Hippocampal formation (tissue), 2 donors: Measurements from ENCODE around the gene NSL1.
"Not testable (repeated sequence)": the region's sequence is repeated elsewhere in the genome, so short reads cannot be mapped to it uniquely, and the experiment has no call there.

ENCODE experiments used
- DNase-seq, 2 donors: peaks; one replicate each; lab custom pipeline; 2025; lab: John Stamatoyannopoulos, UW

Gene NSL1

DNA sequence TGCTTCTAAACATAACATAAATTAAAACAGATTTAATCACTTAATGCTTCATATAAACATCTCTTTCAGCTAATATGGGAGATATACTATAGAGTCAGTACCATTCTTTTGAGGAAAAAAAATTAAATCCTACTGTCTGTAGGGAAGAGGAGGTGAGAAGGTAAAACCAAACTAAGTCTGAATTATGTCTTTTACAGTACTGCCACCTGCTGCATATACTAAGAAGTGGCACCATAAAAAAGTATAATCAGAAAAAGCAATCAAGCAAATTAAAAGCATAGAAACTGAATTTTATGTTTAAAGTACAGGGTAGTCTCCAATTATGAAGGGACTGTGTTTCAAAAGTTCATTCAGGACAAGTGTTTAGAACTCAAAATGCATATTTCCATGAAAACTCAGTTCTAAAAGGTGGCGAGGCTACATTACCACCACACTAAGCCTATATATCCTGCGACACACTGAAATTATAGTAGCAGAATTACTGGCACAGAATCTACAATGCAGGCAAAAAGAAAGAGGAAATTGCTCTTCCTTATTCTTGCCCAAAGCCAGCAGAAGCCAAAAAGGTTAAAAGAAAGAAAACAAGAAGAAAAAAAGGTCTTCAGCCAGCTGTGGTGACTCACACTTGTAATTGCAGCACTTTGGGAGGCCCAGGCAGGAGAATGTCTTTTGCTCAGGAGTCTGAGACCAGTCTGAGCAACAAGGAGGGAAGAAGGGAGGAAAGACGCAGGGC, 9.0 kb downstream of the NSL1 start:
- DNase-seq, result peak in 1 of 2 donors; percentile 6

DNA sequence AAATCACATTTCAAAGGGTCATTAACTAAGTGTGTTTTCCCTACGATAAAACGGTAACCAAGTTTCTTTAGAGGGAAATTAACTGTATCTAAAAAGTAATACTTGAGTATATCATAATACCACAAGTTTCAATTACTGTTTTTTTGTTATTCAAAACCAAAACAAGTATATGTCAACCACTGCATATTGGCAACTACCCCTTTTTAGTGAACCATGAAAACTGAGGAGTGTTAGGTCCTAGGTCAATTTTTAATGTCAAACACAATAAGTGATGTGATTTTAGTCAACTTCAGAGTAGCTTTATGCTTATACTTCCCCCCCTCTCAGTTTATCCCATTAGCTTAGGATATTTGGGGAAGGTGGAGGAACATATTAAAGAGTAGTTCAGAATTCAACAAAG, 10.4 kb downstream of the NSL1 start:
- no peak for DNase-seq

DNA sequence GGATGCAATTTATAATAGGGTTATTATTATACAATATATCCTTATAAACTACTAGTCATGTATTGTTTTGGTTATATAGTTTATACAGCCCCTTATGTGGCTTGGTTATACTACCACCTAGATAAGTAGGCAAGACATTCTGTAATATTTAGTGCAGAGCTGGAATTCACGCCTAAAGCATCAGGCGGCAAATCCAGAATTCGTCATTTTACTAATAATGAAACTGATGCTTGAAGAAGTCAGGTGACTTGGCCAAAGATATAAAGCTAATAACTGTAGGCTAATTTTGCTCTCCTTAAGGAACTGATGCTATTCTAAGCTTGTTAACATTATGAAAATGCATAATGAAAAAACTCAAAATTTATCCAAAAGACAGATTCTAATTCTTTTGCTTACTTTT, 10.8 kb downstream of the NSL1 start:
- DNase-seq, result no peak

DNA sequence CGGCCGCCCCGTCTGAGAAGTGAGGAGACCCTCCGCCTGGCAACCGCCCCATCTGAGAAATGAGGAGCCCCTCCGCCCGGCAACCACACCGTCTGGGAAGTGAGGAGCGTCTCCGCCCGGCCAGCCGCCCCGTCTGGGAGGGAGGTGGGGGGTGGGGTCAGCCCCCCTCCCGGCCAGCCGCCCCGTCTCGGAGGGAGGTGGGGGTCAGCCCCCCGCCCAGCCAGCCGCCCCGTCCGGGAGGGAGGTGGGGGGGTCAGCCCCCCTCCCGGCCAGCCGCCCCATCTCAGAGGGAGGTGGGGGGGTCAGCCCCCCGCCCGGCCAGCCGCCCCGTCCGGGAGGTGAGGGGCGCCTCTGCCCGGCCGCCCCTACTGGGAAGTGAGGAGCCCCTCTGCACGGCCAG, 12.5 kb downstream of the NSL1 start:
- DNase-seq, result not testable (repeated sequence)

DNA sequence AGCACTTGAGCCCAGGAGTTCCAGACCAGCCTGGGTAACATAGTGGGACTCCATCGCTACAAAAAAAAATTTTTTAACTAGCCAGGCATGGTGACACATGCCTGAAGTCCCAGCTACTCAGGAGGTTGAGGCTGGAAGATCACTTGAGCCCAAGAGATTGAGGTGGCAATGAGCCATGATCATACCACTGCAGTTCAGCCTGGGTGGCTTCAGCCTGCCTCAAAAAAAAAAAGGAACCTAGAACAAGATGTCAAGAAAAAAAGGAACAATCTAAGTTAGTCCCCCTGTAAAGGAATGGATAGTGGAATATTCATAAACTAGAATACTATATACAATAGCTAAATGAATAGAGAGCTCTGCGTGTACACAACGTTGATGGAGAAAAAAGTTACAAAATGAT, 14.4 kb downstream of the NSL1 start:
- no peak for DNase-seq

DNA sequence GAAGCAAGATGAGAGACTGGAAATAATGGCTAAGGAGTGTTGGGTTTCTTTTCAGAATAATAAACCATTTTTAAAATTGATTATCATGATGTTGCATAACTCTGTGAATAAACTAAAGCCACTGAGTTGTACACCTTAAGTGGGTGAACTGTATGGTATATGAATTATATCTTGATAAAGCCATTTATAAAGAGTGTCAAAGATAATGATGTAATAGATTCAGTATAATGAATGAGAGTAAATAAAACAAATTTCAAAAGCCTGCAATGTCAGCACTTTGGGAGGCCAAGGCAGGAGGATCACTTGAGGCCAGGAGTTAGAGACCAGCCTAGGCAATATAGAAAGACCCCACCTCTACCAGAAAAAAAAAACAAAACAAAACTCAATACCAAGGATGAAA, 16.3 kb downstream of the NSL1 start:
- no peak for DNase-seq

DNA sequence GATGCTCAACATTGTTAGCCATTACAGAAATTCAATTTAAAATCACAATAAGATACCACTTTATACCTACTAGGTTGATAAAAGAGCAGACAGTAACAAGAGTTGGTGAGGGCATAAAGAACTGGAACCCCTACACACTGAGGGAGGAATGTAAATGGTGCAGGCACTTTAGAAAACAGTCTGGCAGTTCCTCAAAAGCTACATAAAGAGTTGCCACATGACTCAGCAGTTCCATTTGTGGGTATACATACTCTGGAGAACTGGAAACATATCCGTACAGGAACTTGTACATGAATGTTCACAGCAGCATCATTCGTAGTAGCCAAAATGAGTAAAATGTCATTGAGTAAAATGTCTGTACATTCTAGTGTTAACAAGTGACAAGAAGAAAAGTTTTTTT, 17.0 kb downstream of the NSL1 start:
- no peak for DNase-seq

DNA sequence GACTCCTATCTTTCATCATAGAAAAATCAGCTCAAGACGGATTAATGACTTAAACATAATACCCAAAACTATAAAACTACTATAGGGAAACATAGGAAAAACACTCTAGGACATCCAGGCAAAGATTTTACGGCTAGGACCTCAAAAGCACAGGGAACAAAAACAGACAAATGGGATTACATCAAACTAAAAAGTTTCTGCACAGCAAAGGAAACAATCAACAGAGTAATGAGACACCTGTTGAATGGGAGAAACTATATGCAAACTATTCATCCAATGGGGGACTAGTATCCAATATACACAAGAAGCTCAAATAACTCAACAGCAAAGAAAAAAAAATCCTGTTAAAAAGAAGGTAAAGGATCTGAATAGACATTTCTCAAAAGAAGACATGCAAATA, 18.6 kb downstream of the NSL1 start:
- DNase-seq, result no peak

DNA sequence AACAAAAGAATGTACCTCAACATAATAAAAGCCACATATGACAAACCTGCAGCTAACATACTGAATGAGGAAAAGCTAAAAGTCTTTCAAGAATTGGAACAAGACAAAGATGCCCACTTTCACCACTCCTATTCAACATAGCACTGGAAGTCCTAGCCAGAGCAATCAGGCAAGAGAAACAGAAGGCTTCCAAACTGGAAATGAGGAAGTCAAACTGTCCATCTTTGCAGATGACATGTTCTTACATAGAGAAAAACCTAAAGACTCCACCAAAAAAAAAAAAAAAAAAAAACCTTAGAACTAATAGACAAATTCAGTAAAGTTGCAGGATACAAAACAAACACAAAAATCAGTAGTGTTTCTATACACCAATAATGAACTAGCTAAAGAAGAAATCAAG, 20.2 kb downstream of the NSL1 start:
- DNase-seq, result no peak

DNA sequence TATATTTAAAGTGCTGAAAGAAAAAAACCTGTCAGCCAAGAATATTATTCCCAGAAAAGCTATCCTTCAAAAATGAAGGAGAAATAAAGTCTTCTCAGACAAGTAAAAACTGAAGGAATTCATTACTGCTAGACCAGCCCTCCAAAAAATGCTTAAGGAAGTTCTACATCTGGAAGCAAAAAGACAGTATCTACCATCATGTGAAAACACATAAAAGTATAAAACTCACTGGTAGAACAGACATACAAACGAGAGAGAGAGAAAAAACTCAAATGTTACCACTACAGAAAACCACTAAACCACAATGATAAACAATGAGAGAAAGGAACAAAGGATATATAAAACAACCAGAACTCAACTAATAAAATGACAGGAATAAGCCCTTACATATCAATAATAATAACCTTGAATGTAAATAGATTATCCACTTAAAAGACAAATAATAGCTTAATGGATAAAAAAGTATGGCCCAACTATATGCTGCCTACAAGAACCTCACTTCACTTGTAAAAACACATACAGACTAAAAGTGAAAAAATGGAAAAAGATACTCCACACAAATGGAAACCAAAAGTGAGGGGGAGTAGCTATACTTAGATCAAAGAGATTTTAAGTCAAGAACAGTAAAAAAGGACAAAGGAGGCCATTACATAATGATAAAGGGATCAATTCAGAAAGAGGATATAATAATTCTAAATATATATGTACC, 22.0 kb downstream of the NSL1 start:
- DNase-seq, result no peak

DNA sequence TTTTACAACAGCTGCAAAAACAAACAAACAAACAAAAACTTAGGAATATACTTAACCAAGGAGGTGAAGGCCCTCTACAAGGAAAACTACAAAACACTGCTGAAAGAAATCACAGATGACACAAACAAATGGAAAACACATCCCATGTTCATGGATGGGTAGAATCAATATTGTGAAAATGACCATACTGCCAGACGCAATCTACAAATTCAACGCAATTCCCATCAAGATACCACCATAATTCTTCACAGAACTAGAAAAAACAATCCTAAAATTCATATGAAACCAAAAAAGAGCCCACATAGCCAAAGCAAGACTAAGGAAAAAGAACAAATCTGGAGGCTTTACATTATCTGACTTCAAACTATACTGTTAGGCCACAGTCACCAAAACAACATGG, 24.8 kb downstream of the NSL1 start:
- not testable (repeated sequence) for DNase-seq

DNA sequence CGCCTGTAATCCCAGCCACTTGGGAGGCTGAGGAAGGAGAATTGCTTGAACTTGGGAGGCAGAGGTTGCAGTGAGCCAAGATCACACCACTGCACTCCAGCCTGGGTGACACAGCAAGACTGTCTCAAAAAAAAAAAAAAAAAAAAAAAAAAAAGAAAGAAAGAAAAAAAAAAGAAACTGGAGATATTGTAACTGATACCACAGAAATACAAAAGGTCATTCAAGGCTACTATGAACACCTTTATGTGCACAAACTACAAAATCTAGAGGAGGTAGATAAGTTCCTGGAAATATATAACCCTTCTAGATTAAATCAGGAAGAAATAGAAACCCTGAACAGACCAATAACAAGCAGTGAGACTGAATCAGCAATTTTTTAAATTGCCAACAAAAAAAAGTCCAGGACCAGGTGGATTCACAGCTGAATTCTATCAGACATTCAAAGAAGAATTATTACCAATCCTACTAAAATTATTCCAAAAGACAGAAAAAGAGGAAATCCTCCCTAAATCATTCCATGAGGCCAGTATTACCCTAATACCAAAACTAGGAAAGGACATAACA, 26.8 kb downstream of the NSL1 start:
- DNase-seq, result not testable (repeated sequence)

DNA sequence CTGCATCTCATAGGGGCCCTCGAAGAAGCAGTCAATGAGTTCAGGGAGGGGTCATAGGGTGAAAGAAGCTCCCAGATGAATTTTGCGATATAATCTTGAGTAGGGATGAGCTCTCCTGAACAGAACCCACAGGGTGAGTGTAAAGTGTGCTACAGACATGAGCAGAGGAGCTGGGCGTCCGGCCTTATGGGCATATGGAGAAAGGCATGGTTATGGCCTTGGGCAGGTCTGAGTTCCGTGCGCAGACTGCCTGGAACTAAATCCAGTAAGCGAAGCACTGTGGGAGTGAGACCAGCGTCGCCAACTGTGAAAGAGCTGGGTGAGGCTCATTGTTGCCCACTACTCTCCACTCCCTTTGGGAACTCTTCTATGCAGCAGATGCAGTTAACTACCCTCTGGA, 28.7 kb downstream of the NSL1 start:
- DNase-seq, result no peak

DNA sequence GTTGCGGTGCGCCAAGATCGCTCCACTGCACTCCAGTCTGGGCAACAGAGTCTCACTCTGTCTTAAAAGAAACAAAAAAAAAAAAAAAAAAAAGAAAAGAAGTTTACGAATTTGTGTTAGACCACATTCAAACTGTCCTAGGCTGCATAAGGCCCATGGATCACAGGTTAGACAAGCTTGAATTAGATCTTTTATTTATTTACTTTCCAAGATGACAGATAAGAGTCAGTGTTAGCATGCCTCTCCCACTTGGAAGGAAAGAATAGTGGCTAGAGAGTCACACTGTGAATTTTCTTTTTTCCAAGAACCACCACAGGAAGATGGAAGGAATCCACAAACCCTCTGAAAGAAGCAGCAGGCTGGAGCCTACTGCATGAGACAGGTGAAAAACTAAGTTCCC, 29.3 kb downstream of the NSL1 start:
- DNase-seq, result no peak

DNA sequence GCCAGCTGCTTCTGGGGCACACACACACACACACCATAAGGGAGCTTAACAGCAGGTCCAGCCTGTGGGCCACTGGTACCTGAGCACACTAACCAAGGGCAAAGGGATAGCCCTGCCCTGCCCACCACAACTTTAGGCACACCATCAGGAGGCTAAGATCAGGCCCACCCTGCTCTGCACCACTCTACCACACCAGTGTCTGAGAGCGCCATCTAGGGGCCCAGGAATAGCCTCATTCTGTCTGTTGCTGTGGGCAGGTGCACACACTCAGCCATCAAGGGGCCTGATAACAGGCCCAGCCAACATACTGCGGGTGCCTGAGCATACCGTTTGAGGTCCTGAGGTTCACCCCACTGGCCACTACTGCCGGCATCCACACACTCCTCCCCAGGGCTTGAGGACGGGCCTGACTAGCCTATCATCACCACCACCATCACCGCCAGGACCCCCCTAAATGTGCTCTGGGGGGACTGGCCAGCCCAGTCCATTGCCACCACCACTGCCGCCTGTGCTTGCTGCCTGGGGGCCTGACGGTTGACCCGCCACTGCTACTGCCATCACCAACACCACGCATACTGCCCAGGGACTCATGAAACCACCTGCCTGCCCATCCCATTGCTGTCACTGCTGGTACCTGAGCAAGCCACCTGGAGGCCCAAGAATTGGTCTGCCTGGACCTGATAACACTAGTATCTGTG, 31.3 kb downstream of the NSL1 start:
- DNase-seq, result no peak

DNA sequence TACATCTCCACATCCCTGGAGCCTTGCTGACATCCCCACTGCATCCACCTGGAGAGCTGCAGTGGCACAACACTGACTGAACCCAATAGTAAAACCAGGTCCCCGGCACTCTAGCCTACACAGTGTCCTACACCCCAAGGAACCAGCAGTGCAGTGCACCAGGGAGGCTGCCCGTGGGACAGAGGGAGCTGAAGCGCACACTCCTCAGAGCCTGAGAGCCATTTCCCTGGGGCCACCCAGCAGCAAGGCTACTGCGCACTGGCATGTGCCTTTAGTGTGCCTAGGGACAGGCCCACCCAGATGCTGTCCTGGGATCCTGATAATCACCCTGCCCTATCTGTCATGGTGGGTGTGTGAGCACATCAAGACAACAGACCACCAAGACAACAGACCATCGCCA, 31.9 kb downstream of the NSL1 start:
- no peak for DNase-seq

DNA sequence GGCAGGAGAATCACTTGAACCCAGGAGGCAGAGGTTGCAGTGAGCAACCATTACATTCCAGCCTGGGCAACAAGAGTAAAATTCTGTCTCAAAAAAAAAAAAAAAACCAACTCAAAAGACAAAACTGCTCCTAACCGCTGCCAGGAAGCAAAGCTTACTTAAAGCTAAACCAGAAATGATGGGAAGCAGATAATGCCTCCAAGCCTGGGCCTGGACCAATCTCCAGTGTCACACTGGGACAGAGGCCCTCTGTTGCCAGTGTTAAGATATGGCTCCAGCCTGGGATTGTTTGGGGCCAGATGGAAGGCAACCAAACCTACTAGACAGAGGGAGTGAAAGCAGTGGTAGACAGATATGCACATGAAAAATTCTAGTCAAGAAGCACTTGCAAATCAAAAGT, 36.9 kb downstream of the NSL1 start:
- peak; percentile 55 to 58 for DNase-seq

DNA sequence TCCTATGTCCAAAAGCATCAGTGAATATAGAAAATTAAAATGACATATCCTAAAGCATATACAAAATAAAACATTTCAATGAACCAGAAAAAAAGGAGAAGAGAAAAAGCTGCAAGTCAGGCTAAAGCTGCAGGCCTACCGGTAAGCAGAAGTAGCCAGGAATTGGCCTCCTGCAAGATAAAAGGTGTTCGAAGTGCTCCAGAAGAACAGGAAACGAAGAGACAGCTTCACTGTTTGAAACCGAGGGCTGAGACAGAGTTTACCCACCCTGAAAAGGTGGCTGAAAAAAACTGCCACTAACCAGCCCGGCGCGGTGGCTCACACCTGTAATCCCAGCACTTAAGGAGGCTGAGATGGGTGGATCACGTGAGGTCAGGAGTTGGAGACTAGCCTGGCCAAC, 37.4 kb downstream of the NSL1 start:
- no peak for DNase-seq

DNA sequence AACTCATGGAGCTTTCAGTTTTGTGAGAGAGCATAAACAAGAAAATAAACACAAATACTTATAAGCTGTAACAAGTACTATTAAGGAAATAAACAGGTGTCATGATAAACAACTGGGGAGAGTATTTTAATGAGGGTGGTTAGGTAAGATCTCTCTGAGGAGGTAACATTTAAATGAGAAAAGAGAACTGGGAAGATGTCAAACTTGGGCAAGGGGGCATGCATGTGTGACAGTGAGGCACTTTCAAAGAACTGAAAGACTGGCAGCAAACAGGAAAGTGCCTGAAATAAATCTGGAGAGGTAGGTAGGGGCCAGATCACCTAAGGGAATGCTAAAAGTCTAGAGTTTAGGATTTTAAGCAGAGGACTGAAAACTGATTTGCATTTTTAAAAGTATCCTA, 37.8 kb downstream of the NSL1 start:
- no peak for DNase-seq

DNA sequence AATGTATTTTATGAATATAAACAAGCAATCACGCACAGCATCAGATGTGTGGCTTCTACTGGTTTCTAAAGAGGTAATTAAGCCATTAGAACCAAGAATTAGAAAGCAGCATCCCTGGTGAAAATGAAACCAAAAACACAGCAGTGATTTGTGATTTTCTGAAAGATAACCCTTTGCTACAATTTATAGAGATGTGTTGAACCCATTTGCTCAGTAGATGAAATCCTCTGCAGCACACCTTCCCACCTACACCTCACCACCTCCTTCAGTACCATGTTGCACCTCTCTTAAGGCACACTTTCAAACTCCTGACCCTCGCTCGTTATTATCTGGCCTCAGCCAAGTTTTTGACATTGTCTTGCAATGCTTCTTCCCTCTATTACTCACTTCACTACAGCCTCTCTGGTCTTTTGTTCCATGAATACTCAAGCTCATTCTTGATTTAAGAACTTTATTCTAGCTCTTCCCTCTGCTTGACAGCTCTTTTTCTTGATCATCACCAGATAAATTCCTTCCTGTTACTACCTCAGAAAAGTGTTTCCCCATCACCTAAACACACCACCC, 38.6 kb downstream of the NSL1 start:
- DNase-seq, result no peak

DNA sequence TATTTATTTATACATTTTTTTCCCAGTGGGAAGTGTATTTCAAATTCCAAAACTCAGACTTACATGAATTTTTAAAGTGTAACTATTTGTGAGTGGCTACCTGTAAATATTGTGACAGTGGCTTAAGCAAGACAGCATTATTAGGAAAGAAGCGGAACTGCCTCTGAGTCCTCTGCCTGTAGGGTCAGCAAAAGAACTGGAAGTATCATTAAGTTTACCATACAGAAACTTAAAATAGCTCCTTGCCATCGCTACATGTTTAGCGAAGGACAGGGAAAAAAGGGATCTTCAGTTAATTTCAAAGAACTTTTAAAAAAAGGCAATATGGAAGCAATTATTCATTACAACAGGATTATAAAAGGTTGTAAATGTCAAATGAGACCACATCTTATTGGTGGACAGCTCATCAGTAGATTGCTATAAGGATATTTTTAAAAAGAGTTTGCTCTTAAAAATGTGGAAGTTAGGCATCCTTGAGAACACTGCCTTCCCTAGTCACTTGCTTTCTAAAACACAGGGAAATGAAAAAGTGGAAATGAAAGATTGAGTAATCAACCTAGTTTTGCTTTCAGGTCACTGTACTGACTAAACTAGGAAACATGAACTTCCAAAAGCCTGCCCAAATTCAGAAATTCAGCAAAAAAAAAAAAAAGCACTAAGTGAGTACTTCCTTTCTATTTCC, 39.2 kb downstream of the NSL1 start:
- DNase-seq, result peak in 1 of 2 donors; percentile 43
